NCI-H510A treated with DMSO at 0.1 percent for 48 hours (cell line): ENCODE measurements around the gene LPCAT1.

ENCODE experiments used
- DNase-seq: peaks from one replicate; lab custom pipeline; 2025; lab: John Stamatoyannopoulos, UW

LPCAT1 gene

GRCh38 chr5:1444361-1445189 is 79.2 kb downstream of the LPCAT1 start:
- no peak for DNase-seq

GRCh38 chr5:1443991-1444360 is 79.8 kb downstream of the LPCAT1 start:
- no peak for DNase-seq

- no peak for DNase-seq
These were observed 80.6 kb downstream of the LPCAT1 start for GRCh38 chr5:1443171-1443570.

DNA sequence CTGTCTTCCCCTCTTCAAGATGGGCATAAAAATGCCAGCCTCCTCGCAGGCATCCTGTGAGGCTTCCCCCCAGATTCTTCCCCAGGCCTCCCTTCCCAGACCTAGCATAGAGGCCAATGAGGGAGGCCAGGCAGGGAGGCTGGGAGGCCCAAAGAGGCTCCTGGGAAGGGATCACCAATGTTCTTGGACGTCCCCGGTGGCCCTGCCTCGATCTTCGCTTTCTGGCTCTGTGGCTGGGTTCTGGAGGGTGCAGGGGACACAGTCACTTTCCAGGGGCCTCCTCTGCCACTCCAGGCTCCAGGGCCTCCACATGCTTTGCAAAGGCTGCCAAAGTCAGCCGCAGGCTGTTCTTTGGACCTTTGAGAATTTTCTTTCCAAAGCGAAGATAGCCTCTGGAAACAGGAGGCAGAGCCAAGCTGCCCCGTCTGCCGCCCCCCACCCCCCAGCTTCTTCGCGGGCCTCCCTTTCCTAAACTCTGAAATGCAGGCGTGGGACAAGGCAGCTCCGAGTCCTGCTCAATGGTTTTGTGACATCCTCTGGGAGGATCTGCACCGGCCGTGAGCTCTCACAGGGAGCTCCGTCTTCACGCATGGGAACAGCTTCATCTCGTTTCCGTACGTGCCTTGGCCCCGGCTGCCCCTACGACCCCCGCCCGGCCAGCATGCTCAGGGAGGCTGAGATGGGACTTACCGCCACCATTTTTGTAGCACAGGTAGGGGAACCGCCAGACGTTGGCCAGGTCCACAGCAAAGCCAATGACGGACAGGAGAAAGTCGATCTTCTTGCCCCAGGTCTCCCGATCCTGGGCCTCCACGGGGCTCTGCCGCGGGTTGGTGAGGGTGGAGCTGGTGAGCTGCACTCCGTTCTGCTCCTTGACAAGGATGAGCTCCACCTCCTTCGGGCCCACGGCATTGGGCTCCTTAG is 81.3 kb downstream of the LPCAT1 start:
- DNase-seq = no peak

DNA sequence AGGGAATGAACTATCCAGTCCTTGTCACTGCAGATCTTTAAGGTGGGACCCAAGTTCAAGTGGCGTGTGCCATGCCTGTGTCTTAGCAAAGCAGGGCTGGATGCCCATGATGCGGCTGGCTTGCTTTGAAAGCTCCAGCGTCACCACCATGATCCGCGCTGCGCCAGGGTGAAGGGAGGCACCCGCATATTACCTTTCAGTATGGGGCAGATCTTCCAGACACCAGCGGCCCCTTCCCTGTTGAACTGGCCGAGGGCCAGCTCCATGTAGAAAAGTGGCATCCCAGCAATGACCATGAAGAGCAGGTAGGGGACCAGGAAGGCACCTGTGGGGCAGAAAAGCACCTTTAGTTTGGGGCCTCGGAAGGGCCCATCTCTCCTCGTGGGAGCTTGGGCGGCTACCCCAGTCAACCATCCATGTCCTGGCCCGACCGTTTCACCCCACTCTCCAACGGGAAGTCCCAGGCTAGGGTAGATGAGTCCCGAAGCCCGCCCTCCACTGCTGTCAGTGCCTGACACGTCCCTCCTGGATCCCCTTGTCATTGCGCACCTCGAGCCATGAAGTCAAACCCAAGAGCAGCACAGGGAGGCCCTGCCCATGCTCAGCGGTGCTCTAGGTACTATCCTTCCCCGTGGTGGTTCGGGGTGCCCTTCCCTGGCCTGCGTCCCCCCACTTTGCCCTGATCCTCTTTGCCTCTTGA is 82.4 kb downstream of the LPCAT1 start:
- no peak for DNase-seq

DNA sequence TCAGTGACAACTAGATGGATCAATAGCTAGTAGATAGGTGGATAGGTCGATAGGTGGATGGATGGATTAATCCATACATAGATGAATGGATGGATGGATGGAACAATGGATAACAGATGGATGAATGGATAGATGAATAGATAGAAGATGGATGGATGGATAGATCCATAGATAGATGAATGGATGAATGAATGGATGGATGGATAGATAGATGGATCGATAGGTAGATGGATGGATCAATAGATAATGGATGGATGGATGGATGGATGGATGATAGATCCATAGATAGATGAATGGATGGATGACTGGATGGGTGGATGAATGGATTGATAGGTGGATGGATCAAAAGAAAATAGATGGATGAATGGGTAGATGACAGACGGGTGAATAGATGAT is 83.7 kb downstream of the LPCAT1 start:
- DNase-seq = no peak

DNA sequence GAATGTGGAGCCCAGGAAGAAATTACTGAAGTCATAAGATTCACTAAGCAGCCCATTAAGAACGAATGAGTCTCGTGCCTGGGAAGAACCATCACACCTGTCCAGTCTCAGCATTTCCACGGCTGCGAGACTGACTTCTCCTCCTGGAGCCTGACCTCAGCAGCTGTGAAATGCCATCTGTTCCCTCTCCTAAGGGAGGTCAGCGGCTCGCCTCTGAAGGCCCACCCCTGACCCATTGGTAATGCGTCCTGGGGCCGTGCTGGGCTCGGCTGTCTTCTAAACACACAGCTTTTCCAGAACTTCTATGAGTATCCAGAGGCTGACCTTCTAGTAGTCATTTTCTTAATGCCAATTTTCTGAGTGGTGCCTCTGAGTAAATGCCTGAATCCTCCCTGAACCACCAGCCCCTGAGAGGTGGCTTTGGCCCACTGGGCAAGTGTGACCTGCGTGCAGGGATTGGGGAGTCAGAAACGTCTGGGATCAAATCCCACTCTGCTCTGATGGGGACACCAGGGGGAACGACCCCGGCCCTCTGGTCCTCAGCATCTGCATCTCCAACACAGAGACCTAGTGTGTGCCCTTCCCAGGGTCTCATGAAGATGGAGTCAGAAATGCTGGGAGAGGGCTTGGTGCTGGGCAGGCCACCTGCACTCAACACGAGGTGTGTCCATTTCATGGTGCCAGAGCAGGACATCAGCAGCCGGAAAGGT is 84.2 kb downstream of the LPCAT1 start:
- DNase-seq = no peak

GRCh38 chr5:1438871-1439270 is 84.9 kb downstream of the LPCAT1 start:
- no peak for DNase-seq

DNA sequence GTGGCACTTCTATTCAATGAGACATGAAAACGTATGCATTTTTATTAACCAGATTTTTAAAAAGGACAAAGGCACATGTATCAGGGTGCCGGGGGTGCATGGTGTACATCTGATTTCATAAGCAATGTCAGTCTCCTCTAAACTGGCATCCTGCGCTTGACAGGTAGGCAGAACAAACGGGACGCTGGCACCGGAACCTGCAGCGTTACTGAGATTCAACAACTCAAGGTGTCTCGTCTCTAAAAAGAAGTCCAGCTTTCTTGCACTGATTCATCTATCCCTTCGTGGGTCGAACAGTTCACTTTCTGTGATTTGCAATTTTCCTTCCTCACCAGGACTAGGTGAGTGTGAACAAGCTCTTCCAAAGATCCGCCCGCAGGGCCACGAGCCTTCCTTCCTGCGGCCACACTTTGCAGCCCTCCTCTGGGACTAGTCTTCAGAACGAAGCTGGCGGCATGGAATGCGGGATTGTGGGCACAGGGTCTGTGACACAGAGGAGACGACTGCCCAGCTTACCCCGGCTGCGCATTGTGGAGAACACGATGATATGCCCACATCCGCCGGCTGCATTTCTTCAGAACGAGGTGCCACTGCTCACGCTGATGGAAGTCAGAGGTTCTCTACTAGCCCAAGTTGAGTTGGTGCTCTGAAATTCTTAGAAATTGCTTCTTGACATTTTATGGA is 85.7 kb downstream of the LPCAT1 start:
- no peak for DNase-seq

DNA sequence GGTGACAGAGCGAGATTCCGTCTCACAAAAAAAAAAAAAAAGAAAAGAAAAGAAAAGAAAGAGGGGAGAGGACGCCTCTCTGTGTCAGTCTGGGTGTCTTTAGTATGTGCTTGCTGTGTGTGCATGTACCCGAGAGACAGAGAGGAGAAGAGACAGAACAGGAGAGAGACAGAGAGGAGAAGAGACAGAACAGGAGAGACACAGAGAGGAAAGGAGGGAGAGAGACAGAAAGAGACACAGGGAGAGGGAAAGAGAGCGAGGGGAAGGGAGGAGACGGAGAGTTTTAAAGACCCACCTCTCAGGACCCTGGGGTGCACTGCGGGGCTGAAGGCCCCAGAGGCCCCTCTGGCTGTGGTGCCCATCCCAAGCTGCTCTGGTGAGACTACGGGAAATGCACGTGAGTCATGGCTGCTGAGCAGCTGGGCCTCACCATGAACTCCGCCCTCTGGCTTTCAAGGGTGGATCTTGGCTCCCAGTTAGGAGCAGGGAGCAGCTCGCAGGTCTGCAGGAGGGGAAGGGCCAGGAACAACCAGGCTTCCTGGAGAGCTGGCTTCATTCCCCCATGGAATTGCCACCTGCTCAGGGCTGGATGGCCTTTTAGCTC is 86.4 kb downstream of the LPCAT1 start:
- DNase-seq = peak; percentile 35

DNA sequence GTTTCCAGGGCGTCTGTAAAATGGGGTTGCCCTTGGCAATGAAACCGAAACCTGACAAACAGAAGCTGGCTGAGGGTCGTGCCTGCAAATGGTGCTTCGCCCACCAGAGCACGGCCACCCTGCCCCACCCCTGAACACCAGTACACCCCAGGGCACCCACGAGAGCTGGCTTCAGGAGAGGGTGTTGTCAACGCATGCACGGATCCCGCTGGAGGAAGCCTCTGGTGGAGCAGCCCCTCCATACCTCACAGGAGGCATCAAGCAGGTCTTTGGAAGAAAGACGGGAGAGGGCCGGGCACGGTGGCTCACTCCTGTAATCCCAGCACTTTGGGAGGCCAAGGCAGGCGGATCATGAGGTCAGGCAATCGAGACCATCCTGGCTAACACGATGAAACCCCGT is 87.1 kb downstream of the LPCAT1 start:
- DNase-seq = no peak

GRCh38 chr5:1436036-1436435 is 87.7 kb downstream of the LPCAT1 start:
- DNase-seq = no peak

- DNase-seq = no peak
These were observed 88.4 kb downstream of the LPCAT1 start for GRCh38 chr5:1435369-1435768.

DNA sequence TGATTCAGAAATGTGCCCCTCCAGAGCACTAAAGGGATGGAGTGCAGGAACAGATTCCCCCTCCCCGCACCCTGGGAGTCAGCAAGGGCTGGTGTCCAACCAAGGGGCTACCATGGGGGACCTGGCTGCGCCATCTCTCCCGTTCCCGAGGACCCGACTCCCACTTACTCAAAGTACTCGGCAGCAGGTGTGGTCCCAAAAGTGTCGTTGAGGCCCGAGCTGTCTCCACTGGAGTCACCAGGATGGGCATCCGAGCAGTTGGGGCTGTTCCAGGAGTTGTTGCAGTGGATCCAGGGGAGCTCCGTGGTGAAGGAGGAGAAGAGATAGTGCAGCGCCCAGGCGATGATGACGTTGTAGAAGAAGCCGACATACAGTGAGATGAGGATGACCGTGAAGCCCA is 91.5 kb downstream of the LPCAT1 start:
- no peak for DNase-seq

DNA sequence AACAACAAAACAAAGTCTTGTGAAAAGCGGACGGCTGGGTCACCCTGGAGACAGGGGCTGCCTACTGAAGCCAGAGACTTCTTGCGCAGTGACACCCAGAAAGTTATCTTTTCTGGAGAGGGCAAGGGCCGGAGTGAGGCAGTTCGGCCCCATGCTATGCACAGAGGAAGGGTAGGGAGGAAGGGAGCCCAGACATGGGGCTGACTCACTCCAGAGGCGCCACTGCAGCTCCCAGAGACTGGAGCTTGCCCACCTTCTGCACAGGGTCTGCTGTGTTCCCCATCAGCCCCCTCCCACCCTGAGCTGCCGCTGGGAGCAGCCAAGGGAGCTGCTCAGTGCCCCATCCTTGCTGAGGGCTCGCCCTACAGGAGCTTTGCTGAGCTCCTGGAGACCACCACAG is 91.9 kb downstream of the LPCAT1 start:
- no peak for DNase-seq

DNA sequence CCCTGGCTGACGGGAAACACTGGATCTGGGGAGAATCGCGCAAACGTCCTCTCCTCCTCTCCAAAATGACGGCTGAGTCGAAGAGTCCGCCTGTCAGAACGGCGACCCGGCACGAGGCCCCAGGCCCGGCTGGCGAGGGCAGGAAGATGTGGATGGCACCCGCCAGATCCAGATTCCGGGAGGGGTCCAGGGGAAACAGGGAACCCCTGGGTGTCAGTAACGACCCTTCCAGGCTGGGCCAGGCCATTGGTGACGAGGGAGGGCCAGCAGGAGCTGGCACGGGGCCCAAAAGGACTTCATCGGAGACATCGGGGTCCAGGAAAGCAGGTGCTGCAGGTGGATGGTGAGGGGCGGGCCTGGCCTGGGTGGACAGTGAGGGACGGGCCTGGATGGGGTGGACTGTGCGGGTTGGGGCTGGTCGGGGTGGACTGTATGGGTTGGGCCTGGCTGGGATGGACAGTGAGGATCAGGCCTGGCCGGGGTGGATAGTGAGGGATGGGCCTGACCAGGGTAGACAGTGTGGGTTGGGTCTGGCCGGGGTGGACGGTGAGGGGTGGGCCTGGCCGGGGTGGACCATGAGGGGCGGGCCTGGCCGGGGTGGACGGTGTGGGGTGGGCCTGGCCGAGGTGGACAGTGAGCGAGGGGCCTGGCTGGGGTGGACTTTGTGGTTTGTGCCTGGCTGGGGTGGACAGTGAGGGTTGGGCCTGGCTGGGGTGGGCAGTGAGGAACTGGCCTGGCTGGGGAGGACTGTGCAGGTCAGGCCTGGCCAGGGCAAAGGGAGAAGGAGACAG is 92.5 kb downstream of the LPCAT1 start:
- no peak for DNase-seq

- DNase-seq = no peak
These were observed 93.5 kb downstream of the LPCAT1 start for GRCh38 chr5:1430121-1430795.

DNA sequence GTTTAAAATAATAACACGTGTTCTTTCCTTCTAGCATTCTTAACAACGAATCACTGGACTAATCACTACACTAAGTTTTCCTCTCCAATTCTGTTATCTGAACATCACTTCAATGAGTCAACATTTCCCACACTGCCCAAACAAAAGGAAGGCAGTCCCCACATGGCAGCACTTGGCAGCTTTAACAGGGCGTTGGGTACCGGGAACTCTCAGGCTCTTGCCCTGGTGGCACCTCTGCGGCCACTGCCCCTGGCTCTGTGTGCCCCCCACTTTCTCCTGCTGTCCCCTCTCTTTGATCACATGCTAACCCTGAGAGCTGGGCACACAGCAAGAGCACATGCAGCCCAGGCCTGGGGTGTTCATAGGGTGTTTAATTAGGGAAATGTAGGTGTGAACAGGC is 94.3 kb downstream of the LPCAT1 start:
- DNase-seq = no peak

DNA sequence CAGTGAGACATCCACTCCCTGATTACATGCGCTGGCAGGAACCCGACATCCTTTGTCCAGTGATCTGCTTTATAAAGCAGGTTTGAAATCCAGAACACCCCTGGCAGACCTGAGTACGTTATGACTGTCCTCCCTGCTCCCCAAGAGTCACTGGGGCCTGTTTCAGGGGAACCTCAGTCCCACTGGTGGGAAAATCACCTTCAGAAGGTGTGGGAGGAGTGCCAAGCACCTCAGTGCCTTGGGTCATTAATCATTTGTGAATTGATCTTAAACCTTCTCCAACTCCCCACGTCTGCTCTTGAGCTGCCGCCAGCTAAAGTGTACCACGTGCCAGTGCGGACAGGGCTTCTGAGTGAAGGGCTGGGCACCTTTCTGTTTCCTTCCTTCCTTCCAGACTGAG is 94.7 kb downstream of the LPCAT1 start:
- DNase-seq = no peak

- no peak for DNase-seq
These were observed 95.7 kb downstream of the LPCAT1 start for GRCh38 chr5:1428107-1428506.
